Endothelial cell of umbilical vein (primary cell): Measurements from ENCODE around the gene GIPR. TPM values are rescaled to one million over a fixed set of nuclear protein-coding genes. Genes with fewer than 3 reads are reported as not detected.

Source experiments
- Bru-seq: library from RNA; stranded (reverse); fragments of 400-500 nt; gene quantifications from one replicate; lab custom pipeline; 2021; lab: Mats Ljungman, UMichigan
- BruChase-seq, 2 experiments: library from RNA; stranded (reverse); fragments of 400-500 nt; gene quantifications; one replicate each; lab custom pipeline; 2021; lab: Mats Ljungman, UMichigan
- BruUV-seq: library from RNA; stranded (reverse); fragments of 400-500 nt; replicated peaks from 2 replicates; lab custom pipeline; 2021; lab: Mats Ljungman, UMichigan
- CTCF ChIA-PET: fragments of 300-600, 350-600 bp; sonication (Branson Sonifier 250); formaldehyde crosslinking; loops from one replicate; lab custom pipeline; 2021; ENCODE audit warnings: antibody characterized with exemption, inconsistent platforms; lab: Charles Lee
- POLR2A ChIA-PET: fragments of 300-600, 350-600 bp; sonication (Branson Sonifier 250); formaldehyde crosslinking; loops from one replicate; lab custom pipeline; 2021; ENCODE audit warnings: antibody characterized with exemption, inconsistent platforms; lab: Charles Lee
- DNase-seq: peaks from one replicate; pipeline ENCODE4 v3.0.0-alpha.2; 2011; ENCODE audit warnings: low read depth, low spot score
- FAIRE-seq: peaks from 2 replicates; lab custom pipeline; 2011; peaks lifted over from hg19 to GRCh38; lab: Jason Lieb, UNC
- H2AFZ ChIP-seq: 2 replicates; pipeline ENCODE4 v1.6.0; 2012; ENCODE audit warnings: low read depth, low read length, control low read depth, inconsistent platforms
- H3K27ac ChIP-seq: 2 replicates; pipeline ENCODE4 v1.5.1; 2011; ENCODE audit warnings: low read depth, mild to moderate bottlenecking, control low read depth, low read length, moderate library complexity; ENCODE audit not compliant: insufficient read depth
- H3K27me3 ChIP-seq, 2 experiments: 2 replicates each; pipeline versions ENCODE4 v1.6.0 to v1.6.1; 2011; ENCODE audit warnings: low read length in 2 of 2, mixed read lengths in 1 of 2; ENCODE audit not compliant: control insufficient read depth in 2 of 2, insufficient read depth in 2 of 2
- H3K36me3 ChIP-seq, 2 experiments: 2 replicates in 1 of 2; 3 replicates in 1 of 2; pipeline ENCODE4 v1.5.1; 2011; ENCODE audit warnings: low read length in 2 of 2, mild to moderate bottlenecking in 1 of 2, moderate library complexity in 1 of 2; ENCODE audit not compliant: control insufficient read depth in 2 of 2, insufficient read depth in 2 of 2; ENCODE audit errors: extremely low read depth in 1 of 2
- H3K4me1 ChIP-seq: 3 replicates; pipeline ENCODE4 v1.5.1; 2011; ENCODE audit warnings: mild to moderate bottlenecking, low read length; ENCODE audit not compliant: control insufficient read depth, insufficient read depth; ENCODE audit errors: extremely low read depth
- H3K4me2 ChIP-seq: 2 replicates; pipeline ENCODE4 v1.6.1; 2011; ENCODE audit warnings: low read length, control low read depth, mixed read lengths; ENCODE audit not compliant: insufficient read depth
- H3K4me3 ChIP-seq, 3 experiments: fragments of 200-600 bp in 1 of 3; sonication (generic), shearing (Covaris generic) in 1 of 3; replicated peaks in 1 of 3; 2 replicates each; pipeline ENCODE4 v1.5.1; 2011 to 2016; ENCODE audit warnings: control low read depth in 3 of 3, low read length in 3 of 3, mild to moderate bottlenecking in 2 of 3, inconsistent platforms in 1 of 3, low read depth in 1 of 3, moderate library complexity in 1 of 3; ENCODE audit not compliant: insufficient read depth in 1 of 3
- H3K79me2 ChIP-seq: 2 replicates; pipeline ENCODE4 v1.6.0; 2012; ENCODE audit warnings: low read length, inconsistent platforms; ENCODE audit not compliant: control insufficient read depth, insufficient read depth
- H3K9ac ChIP-seq: replicated peaks from 2 replicates; pipeline ENCODE3; 2011; ENCODE audit warnings: low read length, control low read depth; ENCODE audit not compliant: insufficient read depth; ENCODE audit errors: extremely low read depth
- H3K9me1 ChIP-seq: replicated peaks from 3 replicates; pipeline ENCODE4 v1.6.0; 2011; ENCODE audit warnings: mild to moderate bottlenecking, low read length; ENCODE audit not compliant: control insufficient read depth, insufficient read depth; ENCODE audit errors: extremely low read depth
- H3K9me3 ChIP-seq: replicated peaks from 2 replicates; pipeline ENCODE4 v1.5.1; 2012; ENCODE audit warnings: low read length, inconsistent platforms; ENCODE audit not compliant: control insufficient read depth, insufficient read depth
- H4K20me1 ChIP-seq: replicated peaks from 2 replicates; pipeline ENCODE3; 2011; ENCODE audit warnings: mild to moderate bottlenecking, low read length; ENCODE audit not compliant: control insufficient read depth, insufficient read depth; ENCODE audit errors: extremely low read depth
- EZH2 ChIP-seq: IDR thresholded peaks from 2 replicates; pipeline ENCODE4 v1.6.1; 2012; ENCODE audit warnings: borderline replicate concordance, low read depth, mild to moderate bottlenecking, moderate library complexity, low read length, inconsistent platforms; ENCODE audit not compliant: severe bottlenecking
- FOS ChIP-seq: IDR thresholded peaks from 2 replicates; pipeline ENCODE4 v1.6.1; 2011; ENCODE audit warnings: mild to moderate bottlenecking, low read length, moderate library complexity, borderline replicate concordance; ENCODE audit not compliant: insufficient read depth
- GATA2 ChIP-seq: IDR thresholded peaks from 2 replicates; pipeline ENCODE4 v1.7.0; 2011; ENCODE audit warnings: low read depth, mild to moderate bottlenecking, moderate library complexity, mixed read lengths, low read length; ENCODE audit not compliant: insufficient read length, insufficient read depth
- MAX ChIP-seq: IDR thresholded peaks from 2 replicates; pipeline ENCODE4 v1.6.1; 2011; ENCODE audit not compliant: insufficient read depth, insufficient read length
- POLR2A ChIP-seq: IDR thresholded peaks from 2 replicates; pipeline ENCODE4 v1.6.1; 2012; ENCODE audit warnings: low read depth, mild to moderate bottlenecking, control low read depth, low read length
- POLR2AphosphoS5 ChIP-seq: IDR thresholded peaks from 2 replicates; pipeline ENCODE4 v1.6.1; 2012; ENCODE audit warnings: low read depth, mild to moderate bottlenecking, control low read depth, low read length, moderate library complexity; ENCODE audit not compliant: insufficient read depth
- dilution Hi-C: fragments of 300-500 bp; cut with MboI; formaldehyde crosslinking; loops from one replicate; pipeline ENCODE4 v1.15.0; 2019; ENCODE audit warnings: low sequenced_read_pairs; ENCODE audit not compliant: extremely low pct_ligation_motif_present
- intact Hi-C: fragments of 100-400 bp; cut with micrococcal nuclease; formaldehyde crosslinking; loops from one replicate; pipeline ENCODE4 v1.10.0; 2022
- long read RNA-seq: library from polyadenylated mRNA; stranded (forward); transcript quantifications from one replicate; pipeline ENCODE4 v2.0.0, GENCODE V29; 2021
- polyA minus RNA-seq, 3 experiments: library from RNA; depleted of rRNA, polyadenylated mRNA; stranded (reverse); fragments of >200 nt; gene quantifications; 1 replicate in 1 of 3; 2 replicates in 2 of 3; pipeline ENCODE4 v1.2.3, GENCODE V29; 2011
- polyA plus RNA-seq, 4 experiments: library from polyadenylated mRNA; depleted of rRNA in 3 of 4; stranded (reverse) in 3 of 4; unstranded in 1 of 4; fragments of >200 nt; gene quantifications; 2 replicates each; pipeline versions ENCODE4 v1.2.1 to v1.2.3, GENCODE V29; 2011 to 2012; ENCODE audit warnings: missing spikeins in 1 of 4
- total RNA-seq: library from RNA; stranded (reverse); gene quantifications from 2 replicates; pipeline ENCODE4 v1.2.3, GENCODE V29; 2021
- TF ChIP-seq, protein P1 (sequence below), 2 donors: IDR thresholded peaks; 1 replicate in 1 of 2; 2 replicates in 1 of 2; pipeline ENCODE4 v1.5.1; 2011; ENCODE audit warnings: low read length in 2 of 2, mild to moderate bottlenecking in 2 of 2, moderate library complexity in 2 of 2, control low read depth in 1 of 2, inconsistent platforms in 1 of 2, low read depth in 1 of 2; ENCODE audit not compliant: insufficient read depth in 1 of 2; ENCODE audit errors: extremely low read depth in 1 of 2

GIPR gene
- total RNA-seq (not detected in 2 replicates), polyA plus RNA-seq (not detected in 2 replicates), polyA minus RNA-seq (0.12 and 1.9 TPM in 2 replicates), Bru-seq, nascent RNA (not detected), BruChase-seq, experiment 1, labeled RNA remaining after a 6-hour chase (percentile 6 among the genes with signal in this experiment), BruChase-seq, experiment 2, labeled RNA remaining after a 2-hour chase (not detected)
- polyA plus RNA-seq (2011; cell fraction: cytosol; rRNA removed), result not detected in 2 replicates
- polyA plus RNA-seq (2011; cell fraction: nucleus; rRNA removed), result 0.04 and 0.07 TPM in 2 replicates
- polyA plus RNA-seq (2012), result not detected in 2 replicates
- not detected for polyA minus RNA-seq (2011; cell fraction: cytosol; rRNA and poly(A)+ RNA removed)
- polyA minus RNA-seq (2011; cell fraction: nucleus; rRNA and poly(A)+ RNA removed), result 0.19 TPM in 1 of 2 replicates, not detected in the other
- long read RNA-seq, result 0 reads

DNA sequence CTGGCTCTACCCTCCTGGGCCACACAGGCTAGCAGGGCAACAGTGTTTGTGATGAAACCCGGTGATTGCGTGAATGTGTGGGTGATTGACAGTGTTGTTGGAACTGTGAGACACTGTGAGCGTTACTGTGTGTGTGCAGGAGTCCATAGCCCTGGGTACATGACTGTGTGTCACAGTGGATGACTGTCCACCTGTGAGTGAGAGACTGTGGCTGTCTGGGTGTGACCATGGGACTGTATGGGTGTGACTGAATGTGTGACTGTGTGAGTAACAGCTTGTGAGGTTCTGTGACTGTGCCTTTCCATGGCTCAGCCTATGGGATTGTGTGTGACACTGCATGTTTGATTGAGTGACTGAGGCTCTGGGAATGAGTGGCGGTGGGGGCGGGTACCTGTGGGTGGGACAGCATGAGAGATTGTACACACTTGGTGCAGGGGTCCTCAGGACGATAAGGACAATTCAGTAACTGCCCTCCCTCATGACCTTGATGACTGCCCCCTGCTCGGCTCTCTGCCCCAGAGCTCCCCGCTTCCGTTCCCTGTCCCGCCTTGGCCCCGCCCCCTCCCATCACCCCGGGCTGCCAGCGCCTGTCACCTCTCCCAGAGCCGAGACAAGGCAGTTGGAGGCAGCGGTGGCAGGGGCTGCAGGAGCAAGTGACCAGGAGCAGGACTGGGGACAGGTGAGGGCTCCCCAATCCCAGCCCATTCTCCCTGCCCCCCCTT, at the start of gene GIPR:
GIPR (plus strand) TSS at position 602 of the 722 bp plus-strand sequence. CDS start 1,300 bp downstream, outside the sequence.
- intact Hi-C loops, result no loop called here
- CTCF ChIA-PET, result interaction anchor here (1.0 kb wide), 1 partner anchor 25 kb away, joined by 3 read pairs; the partner anchor contains the start of gene QPCTL
- H3K27ac ChIP-seq, result no peak within 1 kb of the TSS
- dilution Hi-C loops, result no loop called here
- H3K9me1 ChIP-seq, result no peaks in the 10 kb centered on the region
- TF ChIP-seq POLR2AphosphoS5 (no peak), EZH2 (no peak), FOS (no peak), GATA2 (no peak), MAX (no peak), POLR2A (no peak)
- TF ChIP-seq, protein P1, sequence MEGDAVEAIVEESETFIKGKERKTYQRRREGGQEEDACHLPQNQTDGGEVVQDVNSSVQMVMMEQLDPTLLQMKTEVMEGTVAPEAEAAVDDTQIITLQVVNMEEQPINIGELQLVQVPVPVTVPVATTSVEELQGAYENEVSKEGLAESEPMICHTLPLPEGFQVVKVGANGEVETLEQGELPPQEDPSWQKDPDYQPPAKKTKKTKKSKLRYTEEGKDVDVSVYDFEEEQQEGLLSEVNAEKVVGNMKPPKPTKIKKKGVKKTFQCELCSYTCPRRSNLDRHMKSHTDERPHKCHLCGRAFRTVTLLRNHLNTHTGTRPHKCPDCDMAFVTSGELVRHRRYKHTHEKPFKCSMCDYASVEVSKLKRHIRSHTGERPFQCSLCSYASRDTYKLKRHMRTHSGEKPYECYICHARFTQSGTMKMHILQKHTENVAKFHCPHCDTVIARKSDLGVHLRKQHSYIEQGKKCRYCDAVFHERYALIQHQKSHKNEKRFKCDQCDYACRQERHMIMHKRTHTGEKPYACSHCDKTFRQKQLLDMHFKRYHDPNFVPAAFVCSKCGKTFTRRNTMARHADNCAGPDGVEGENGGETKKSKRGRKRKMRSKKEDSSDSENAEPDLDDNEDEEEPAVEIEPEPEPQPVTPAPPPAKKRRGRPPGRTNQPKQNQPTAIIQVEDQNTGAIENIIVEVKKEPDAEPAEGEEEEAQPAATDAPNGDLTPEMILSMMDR (IDR thresholded peaks at IDR 0.05; ENCODE audit: extremely low read depth in 1 of 2, insufficient read depth in 1 of 2, low read depth in 1 of 2, low read length in 2 of 2), result no peak
- BruUV-seq, result no TSS peak
- peaks cover 26 to 27% of the 10 kb centered on the region in 2 experiments for H3K27me3 ChIP-seq
- H3K9me3 ChIP-seq, result no peaks in the 10 kb centered on the region
- H3K4me1 ChIP-seq, result peaks cover 4% of the 10 kb centered on the region
- H3K79me2 ChIP-seq, result no peaks in the 10 kb centered on the region
- peak within 1 kb of the TSS; percentile 35 for H2AFZ ChIP-seq
- H3K36me3 ChIP-seq, result no peaks in the 10 kb centered on the region
- FAIRE-seq (no peak), DNase-seq (no peak)
- H4K20me1 ChIP-seq, result no peaks in the 10 kb centered on the region
- H3K9ac ChIP-seq, result no peak within 1 kb of the TSS
- POLR2A ChIA-PET, result no interaction called here
- H3K4me3 ChIP-seq, result no peak within 1 kb of the TSS
- H3K4me2 ChIP-seq, result peak within 1 kb of the TSS; percentile 22
